HG03469 (cell line): ENCODE results near the gene FAM50B.

Source experiments
- ATAC-seq: cut with Tn5 transposase; IDR thresholded peaks from one replicate; pipeline ENCODE4 v1.9.1; 2021; ENCODE audit warnings: mild to moderate bottlenecking, moderate library complexity, moderate number of reproducible peaks; ENCODE audit not compliant: unreplicated experiment

FAM50B gene

DNA sequence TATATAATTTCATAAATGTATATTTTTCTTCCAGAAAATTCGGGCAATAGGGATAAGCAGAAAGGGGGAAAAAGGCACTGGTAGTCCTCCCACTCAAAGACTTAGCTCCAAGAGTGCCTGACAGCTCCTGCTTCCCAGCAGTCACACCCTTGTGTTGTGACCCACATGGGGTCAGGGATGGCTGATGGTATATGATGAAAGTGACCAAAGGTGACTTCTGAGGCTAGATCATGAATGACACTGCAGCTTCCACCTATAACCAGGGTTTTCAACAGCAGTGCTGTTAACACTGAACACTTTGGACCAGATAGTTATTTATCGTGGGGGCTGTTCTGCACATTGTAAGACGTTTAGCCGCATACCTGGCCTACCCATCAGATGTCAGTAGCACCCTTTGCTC is 22.3 kb downstream of the FAM50B start:
- ATAC-seq: no peak

DNA sequence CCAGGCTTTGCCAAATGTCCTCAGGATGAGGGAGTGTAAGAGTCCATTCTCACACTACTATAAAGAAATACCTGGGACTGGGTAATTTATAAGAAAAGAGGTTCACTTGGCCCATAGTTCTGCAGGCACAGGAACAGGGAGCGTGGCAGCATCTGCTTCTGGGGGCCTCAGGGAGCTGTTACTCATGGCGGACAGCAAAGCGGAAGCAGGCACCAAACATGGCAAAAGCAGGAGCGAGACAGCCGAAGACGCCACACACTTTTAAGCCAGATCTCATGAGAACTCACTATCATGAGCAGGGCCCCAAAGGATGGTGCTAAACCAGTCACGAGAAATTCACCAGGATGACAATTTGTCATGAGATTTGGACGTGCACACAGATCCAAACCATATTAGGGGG is 22.8 kb downstream of the FAM50B start:
- no peak for ATAC-seq

DNA sequence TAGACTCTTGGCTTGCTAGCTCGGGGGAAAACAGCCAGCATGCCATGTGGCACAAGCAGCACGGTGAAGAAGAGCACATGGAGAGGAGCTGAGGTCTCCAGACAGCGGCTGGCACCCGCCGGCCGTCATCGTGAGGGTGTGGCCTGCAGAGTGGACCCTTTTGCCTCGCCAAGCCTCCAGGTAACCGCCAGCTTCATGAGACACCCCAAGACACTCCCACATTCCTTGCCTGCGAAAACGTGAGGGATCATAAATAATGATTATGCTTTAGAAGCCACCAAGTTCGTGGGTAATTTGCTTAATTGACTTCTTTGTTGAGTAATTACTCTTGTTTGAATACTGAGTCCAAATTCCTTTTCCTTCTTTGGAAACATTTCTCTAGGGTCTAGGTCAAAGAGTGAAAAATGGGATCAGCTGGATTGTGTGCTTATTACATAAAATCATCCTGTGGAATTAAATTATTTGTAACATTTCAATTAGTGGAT is 23.2 kb downstream of the FAM50B start:
- no peak for ATAC-seq

DNA sequence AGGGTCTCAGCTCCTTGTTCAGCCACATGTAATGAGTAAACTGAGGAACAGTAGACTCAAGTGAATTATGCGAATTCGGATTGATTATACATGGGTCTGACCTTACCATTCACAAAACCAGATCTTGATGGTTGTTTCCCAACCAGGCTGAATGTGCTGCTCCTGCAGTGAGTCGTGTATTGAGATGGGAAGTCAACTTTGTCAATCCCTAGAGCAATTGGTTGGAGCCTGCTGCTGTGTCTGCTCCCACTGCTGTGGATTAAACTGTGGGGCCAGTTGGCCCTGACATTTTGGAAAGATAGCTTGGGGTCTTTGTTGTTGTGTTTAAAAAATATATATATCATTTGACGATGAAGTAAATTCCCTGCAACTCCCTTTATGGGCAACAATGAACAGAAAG is 23.9 kb downstream of the FAM50B start:
- no peak for ATAC-seq

DNA sequence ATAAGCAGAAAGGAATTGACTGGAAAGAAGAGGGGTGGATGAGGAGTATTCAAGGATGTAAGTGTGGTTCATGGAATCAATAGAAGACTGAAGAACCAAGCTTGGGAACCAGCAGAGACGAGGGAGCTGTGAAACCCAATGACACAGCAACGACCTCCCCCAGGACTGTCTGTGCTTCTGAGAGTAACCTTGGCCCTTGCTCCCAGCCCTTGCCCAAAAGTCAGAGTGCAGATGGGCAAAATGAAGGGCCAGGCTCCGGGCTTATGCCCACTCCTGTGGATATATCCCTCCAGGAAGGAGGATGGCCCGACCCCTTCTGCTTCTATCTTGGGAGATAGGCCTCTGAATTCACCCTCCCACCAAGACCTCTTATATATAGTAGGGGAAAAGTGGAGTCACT is 24.9 kb downstream of the FAM50B start:
- ATAC-seq: no peak

DNA sequence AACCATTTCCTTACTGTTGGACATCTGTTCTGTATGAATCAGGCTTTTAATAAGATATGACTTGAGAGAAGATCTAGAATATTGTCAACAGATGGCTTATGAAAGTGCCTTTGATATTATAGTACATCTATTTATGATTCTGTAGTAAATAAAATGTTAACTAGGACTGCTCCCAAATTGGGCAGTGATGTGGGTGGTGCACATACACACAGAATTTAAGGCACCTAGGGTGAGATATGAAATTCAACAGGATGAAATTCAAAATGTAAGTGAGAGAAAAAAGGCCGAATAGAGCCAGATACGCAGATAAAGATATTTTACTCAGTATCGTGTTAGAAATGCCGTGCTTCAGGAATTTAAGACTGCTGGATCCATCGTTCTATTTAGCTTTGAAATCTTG is 26.3 kb downstream of the FAM50B start:
- no peak for ATAC-seq

DNA sequence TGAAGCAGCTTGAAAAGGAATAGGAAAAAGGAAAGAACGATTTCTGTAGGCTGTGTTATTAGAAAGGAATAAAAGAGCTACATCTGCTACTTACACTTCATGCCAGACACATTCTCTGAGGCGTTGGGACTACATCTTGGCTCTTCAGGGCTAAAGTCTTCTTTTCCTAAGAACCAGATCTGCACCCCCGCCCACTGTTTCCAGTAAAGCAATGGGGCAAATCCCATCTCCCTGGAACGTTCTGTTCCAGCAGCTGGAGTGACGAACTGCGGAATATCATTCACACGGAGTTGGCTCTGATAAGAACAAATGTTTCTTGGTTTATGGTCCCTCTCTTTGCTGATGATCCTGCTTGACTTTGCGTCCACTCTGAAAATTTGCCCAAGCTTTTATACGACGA is 26.9 kb downstream of the FAM50B start:
- ATAC-seq: no peak

DNA sequence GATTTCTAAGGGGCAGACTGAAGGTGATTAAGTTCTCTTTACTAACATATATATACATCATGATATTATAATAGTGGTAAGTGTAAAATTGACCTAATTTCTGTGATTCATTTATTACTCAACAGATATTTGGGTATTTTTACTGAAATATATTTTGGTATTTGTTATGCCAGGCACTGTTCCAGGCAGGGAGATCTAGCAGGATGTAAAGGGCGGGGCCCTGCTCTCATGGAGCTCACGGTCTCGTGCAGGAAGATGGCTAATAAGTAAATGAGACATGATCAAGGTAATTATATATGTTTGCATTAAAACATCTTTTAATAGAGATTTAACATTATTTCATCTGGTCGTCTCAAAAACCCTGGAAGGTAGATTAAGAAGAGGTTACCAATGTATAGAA is 27.7 kb downstream of the FAM50B start:
- ATAC-seq: no peak

DNA sequence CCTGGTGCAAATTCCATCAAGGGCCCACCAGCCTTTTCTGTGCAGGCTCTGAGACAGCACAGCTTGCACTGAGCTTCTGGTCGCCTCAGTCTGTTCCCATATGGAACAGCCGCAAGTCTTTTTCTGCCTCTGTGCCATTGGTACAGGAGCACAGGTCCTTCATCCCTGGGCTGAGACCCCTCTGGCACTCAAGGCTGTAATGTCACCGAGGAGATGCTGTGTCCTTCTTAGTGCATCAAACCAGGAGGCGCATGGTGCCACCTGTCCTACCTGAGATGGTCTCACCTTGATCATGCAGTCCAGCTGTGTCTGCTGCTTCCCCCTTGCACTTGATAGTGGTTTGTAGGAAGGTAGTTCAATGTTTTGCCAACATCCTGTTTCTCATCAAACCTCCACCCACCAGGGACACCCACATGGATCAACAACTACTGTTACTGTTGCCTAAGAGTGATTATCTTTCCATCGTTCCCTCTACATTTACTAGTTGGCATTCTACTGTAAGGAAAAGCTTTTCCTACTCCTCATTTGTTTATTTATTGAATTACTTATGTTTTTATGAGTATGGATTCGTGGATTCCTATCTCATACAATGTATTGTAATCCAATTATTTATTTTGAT is 29.0 kb downstream of the FAM50B start:
- ATAC-seq: no peak

DNA sequence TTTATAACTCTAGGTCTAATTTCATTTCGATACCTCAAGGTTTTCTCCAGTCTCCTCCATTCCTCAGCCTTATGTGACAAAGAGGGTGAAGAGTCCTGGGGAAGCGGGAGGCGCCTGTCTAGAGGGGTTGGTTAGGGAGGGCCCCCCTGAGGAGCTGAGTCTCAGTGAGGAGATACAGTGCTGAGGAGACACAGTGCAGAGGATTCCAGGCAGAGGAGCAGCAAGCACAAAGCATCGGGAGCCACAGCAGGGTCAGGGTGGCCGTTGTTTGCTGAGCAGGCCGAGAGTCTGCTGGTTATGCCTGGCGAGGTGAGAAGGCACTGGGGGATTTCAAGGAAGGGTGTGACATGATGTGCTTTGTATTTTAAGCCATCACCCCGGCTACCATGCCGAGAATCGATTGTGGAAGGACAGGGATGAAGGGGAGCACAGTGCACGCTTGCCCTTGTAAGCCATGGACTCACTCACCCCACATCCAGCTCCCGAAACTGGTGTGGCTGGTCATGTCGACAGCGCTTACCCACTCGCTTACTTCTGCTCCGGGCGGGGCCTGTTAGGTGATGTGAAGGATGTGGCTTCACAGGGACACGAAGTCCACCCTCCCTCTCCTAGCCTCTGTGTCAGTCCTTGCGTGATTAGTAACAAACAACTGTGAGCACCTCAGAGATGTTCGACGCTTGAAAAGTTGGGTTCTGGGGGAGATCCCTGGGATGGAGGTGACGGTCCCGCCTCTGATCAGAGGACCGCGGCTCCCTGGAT is 30.2 kb downstream of the FAM50B start:
- ATAC-seq: no peak

DNA sequence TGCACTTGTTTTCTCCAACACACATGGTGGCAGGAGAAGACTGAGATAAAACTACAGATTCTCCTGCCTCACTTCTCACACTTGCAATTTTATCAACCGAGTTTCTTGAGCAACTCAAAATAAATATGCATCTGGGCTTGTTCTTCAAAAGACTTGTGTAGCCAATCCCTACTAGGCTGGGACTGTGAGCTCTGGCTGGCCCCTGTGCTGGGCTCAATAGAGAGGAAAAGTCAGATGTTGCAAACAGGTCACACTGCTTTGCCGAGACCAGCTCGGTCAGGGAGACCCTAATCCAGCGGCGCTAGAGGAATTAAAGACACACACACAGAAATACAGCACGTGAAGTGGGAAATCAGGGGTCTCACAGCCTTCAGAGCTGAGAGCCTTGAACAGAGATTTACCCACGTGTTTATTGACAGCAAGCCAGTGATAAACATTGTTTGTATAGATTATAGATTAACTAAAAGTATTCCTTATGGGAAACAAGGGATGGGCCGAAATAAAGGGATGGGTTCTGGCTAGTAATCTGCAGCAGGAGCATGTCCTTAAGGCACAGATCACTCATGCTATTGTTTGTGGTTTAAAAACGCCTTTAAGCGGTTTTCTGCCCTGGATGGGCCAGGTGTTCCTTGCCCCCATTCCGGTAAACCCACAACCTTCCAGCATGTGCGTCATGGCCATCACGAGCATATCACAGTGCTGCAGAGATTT is 32.7 kb downstream of the FAM50B start:
- no peak for ATAC-seq

DNA sequence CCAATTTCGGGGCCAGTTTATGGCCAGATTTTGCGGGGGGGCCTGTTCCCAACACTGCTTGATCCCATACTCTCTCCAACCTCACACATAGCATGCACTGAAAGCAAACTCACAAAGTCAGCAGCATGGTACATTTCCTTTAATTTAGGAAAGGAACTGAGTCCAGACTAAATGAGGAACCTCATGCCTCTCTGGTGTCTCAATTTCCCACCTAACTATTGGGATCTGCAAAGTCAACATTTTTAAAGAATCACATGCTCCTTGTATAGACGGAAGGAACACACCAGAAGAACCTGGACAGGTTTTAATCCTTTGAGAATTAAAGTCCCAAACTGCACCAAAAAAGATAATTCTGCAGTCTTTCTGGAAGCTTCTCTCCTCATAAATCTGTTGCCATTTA is 33.3 kb downstream of the FAM50B start:
- ATAC-seq: no peak

DNA sequence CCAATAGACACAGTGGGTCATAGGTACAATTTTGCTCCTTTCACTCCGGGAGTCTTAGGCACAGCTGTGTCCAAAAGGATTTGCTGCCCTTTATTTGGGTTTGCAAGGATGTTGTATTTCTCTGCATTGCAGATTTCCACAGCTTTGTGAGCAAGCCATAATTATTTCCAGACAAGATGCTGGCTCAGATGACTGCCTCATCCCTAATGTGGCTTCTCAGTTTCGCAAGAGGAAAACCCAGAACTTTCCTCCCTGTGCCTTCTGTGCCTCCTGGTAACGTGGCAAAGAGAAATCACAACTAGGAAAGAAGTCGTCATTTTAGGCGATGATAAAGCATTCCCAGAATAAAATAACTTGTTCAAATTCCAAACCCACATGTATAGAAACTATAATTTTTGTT is 33.7 kb downstream of the FAM50B start:
- no peak for ATAC-seq

DNA sequence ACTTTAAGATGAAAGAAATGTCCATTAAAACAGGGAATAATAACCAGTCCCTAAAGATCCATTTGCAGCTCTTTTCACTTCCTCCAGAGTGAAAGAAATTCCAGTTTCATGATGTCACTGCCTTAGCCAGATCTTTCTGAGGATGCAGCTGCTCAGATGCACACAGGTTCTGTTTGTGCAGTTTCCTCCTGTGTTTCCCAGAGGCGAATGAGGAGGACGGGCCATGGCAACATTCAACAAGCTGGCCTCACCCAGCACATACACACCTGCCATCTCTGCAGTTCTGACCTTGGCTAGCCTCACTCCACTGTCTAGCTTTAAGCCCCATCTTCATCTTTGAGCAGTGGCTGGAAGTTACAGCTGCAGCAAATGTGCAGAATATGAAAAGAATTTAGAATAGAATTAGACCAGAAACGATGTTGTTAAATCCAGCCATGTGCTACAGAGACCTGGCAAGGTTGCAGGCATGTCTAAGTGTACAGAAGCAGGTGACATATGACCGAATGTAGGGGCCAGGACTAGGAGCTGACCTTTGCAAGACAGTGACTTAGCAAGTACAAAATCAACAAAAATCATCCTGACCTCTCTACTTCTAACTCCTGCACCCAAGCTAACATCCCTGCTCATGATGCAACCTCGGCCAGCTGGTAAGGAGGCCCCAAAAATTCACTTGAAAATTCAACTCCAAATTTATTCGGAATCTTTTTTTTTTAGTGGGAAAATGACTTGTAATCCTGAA is 35.0 kb downstream of the FAM50B start:
- no peak for ATAC-seq

DNA sequence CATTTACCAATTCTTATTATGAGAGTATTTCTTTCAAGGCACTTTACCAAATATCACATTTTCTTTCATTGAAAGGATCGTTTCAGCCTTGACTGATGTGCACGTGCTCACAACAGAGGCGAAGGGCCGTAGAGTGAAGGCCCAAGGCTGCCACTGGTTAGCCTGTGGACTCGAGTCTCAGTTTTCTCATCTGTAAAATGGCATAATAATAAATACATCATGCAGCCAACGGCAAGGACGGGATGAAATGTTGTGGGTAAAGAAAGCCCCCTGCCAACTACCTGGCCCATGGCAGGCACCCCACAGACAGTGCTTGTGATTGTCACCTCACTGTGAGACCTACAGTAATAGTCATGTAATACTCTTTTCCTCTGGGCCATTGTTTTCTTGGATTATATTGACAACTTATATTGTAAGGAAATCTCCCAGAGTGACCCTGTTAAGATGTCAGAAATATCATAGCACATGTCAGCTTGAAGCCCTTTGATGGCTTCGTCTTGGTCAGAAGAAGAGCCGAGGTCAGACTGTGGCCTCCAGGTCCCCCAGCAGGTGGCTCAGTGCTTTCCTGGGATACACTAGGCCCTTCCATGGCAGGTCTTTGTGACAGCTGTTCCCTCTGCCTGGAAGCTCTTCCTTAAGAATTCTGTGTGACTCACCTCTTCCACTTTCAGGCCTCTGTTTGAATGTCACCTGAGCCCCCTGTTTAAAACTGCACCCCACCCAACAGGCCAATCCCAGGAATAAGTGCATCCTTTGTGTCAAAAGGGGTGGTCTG is 36.3 kb downstream of the FAM50B start:
- no peak for ATAC-seq

DNA sequence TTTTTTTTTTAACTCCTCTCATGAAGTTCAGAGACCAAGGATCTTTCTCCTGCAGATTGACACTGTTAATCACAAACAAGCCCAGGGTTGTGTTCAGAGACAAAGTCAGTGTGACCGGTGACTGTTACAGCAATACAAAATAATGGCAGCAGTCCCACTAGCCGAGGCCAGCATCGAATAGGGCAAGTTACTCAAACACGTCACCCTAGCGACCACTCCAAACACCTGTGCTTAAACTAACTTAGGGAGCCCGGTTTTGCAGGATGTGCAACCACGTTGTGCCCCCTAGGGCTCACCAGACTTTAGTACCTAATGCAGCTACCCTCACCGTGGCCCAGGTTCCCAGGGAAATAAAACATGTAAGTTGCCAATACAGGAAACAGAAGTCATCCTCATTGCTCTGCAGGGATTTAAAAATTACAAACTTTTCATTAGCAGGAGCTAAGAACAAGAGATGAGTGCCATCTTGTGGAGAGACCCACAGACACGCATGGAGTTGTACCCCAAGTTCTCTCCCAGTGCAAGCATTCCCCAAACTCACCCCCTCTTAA is 38.1 kb downstream of the FAM50B start:
- ATAC-seq: no peak

DNA sequence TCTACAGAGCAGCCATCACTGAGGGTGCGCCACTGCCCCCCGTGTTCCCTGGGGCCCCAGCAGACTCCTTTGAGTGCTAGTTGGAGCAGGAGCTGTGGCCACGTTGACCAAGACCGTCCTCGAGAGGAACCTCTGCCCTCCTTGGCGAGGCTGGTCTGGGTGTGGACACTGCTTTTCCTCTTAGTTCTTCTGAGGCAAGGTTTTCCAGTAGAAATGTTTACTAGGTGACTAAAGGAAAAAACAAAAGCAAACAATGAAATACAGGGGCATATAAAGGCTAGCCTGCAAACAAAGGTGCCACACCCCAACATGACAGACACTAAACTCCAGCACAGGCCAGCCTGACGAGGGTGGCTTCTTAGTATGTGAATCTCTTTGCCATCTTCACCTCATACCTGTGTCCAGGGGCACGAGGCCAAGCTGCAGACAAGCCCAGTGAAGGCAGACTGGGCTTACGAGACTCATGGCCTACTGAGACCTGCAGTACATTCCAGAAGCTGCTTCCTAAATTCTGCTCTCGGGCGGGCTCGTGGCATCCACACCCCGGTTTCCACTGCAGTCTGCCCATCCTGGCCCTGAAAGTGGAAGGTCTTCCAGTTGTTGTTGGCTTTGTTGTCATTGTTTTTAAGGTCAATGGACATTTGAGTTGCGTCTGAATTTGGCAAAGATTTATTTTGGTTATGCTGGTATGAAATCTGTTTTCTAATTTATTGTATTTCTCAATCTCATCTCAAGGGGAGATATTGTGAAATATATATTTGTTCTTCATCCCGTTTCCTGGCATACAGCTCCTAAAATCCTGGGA is 39.2 kb downstream of the FAM50B start:
- ATAC-seq: no peak

DNA sequence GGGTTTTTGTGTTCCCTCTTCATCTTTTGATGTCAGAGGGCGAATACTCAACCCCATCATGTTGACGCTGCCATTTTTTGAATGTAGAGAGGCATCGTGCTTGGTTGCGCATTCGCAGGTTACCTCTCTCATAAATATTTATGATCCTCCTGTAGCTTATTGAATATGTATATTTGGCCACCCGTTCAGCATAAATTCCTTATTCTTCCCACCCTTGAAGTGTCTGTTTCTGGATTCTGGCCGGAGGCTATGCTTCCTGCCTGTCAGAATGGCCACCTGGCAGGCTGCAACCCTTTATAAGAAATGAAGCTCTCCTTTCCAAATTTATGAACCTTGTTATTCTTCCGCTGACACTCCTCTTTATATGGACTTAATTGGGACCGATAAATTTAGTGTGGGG is 40.9 kb downstream of the FAM50B start:
- no peak for ATAC-seq

DNA sequence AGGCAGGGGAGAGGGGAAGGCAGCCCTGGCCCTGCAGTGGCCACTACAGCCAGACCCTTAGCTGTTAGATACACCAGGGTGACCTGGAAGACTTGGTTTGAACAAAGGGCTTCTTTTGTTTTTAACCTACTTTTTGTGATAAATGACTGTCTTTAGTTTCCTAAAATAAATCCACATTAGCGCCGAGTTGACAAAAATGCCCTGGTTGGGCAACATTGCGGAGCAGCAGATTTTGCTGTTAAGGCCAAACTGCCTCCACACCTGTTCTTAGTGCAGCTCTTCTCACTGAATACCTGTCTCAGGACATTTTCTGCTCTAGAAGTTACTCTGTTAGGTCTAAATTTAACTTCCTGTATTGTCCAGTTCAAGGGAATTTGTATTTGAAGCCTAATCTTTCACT is 42.7 kb downstream of the FAM50B start:
- no peak for ATAC-seq
